GM23338 (cell line): ENCODE data around the gene IL18R1. TPM values are rescaled to one million over a fixed set of nuclear protein-coding genes. Genes with fewer than 3 reads are reported as not detected.

Source experiments
- ATAC-seq: fragments of 200-7000 bp; cut with Tn5 transposase; 3 replicates; pipeline ENCODE4 v1.9.1; 2020
- DNase-seq: peaks from one replicate; pipeline ENCODE4 v3.0.0-alpha.2; 2015; ENCODE audit warnings: low spot score
- H2AFZ ChIP-seq: fragments of 200-600 bp; sonication (generic); 2 replicates; pipeline ENCODE4 v1.8.0; 2016; ENCODE audit warnings: antibody characterized with exemption, mild to moderate bottlenecking, moderate library complexity
- H3F3A ChIP-seq: fragments of 200-600 bp; sonication (generic); replicated peaks from 2 replicates; pipeline ENCODE4 v1.8.0; 2017; ENCODE audit warnings: antibody characterized with exemption, mixed run types, low read depth
- H3K27ac ChIP-seq: fragments of 200-600 bp; sonication (generic); 2 replicates; pipeline ENCODE4 v1.6.1; 2016; ENCODE audit warnings: low read depth
- H3K27me3 ChIP-seq: fragments of 200-600 bp; sonication (generic); 2 replicates; pipeline ENCODE4 v1.8.0; 2016; ENCODE audit warnings: mild to moderate bottlenecking, mixed run types, moderate library complexity; ENCODE audit not compliant: insufficient read depth
- H3K36me3 ChIP-seq: fragments of 200-600 bp; sonication (generic); 2 replicates; pipeline ENCODE4 v1.8.0; 2016; ENCODE audit warnings: mild to moderate bottlenecking; ENCODE audit not compliant: insufficient read depth
- H3K4me1 ChIP-seq: fragments of 200-600 bp; sonication (generic); 2 replicates; pipeline ENCODE4 v1.8.0; 2016; ENCODE audit warnings: mild to moderate bottlenecking, moderate library complexity; ENCODE audit not compliant: insufficient read depth
- H3K4me2 ChIP-seq: fragments of 200-600 bp; sonication (generic); 2 replicates; pipeline ENCODE4 v1.7.1; 2017; ENCODE audit warnings: mixed run types
- H3K4me3 ChIP-seq: fragments of 200-600 bp; sonication (generic); 2 replicates; pipeline ENCODE4 v1.6.1; 2016; ENCODE audit warnings: mixed run types
- H3K79me2 ChIP-seq: fragments of 200-600 bp; sonication (generic); replicated peaks from 2 replicates; pipeline ENCODE4 v1.8.0; 2017; ENCODE audit warnings: mild to moderate bottlenecking; ENCODE audit not compliant: insufficient read depth
- H3K9me2 ChIP-seq: fragments of 200-600 bp; sonication (generic); 2 replicates; pipeline ENCODE4 v1.8.0; 2017; ENCODE audit not compliant: insufficient read depth
- H4K20me1 ChIP-seq: fragments of 200-600 bp; sonication (generic); replicated peaks from 2 replicates; pipeline ENCODE4 v1.8.0; 2017; ENCODE audit warnings: mild to moderate bottlenecking; ENCODE audit not compliant: insufficient read depth
- H3K27ac Mint-ChIP-seq: 2 replicates; pipeline ENCODE4 v1.8.0; 2020; ENCODE audit warnings: inconsistent platforms, mild to moderate bottlenecking, moderate library complexity, mixed read lengths
- H3K27me3 Mint-ChIP-seq: 3 replicates; pipeline ENCODE4 v1.8.0; 2022; ENCODE audit warnings: low read depth, mild to moderate bottlenecking, moderate library complexity, mixed read lengths, inconsistent platforms; ENCODE audit not compliant: insufficient read depth, poor library complexity
- H3K36me3 Mint-ChIP-seq: 3 replicates; pipeline ENCODE4 v1.8.0; 2021; ENCODE audit warnings: low read depth, mild to moderate bottlenecking, inconsistent platforms, moderate library complexity, mixed read lengths
- H3K4me1 Mint-ChIP-seq: 3 replicates; pipeline ENCODE4 v1.8.0; 2020; ENCODE audit warnings: mild to moderate bottlenecking, inconsistent platforms, mixed read lengths
- H3K4me3 Mint-ChIP-seq: 3 replicates; pipeline ENCODE4 v1.8.0; 2021; ENCODE audit warnings: moderate library complexity, mild to moderate bottlenecking, inconsistent platforms, mixed read lengths
- H3K9me3 Mint-ChIP-seq: 3 replicates; pipeline ENCODE4 v1.8.0; 2020; ENCODE audit warnings: moderate library complexity, mild to moderate bottlenecking, inconsistent platforms, mixed read lengths
- CREB1 ChIP-seq: fragments of 250-450 bp; sonication (Bioruptor Pico); IDR thresholded peaks from 2 replicates; pipeline ENCODE4 v1.5.0; 2020; ENCODE audit warnings: low read depth, mild to moderate bottlenecking, moderate library complexity
- CTCF ChIP-seq, 2 experiments: fragments of 200-600 bp in 1 of 2; sonication (generic) in 1 of 2; conservative IDR thresholded peaks; 2 replicates each; pipeline versions ENCODE4 v1.5.1 to v1.6.1; 2016 to 2017; ENCODE audit warnings: antibody characterized with exemption in 2 of 2, low read depth in 2 of 2, mild to moderate bottlenecking in 2 of 2, moderate library complexity in 1 of 2
- EZH2 ChIP-seq: fragments of 200-600 bp; sonication (generic); IDR thresholded peaks from one replicate; pipeline ENCODE4 v1.8.0; 2017; ENCODE audit warnings: antibody characterized with exemption, mild to moderate bottlenecking, low read depth; ENCODE audit not compliant: unreplicated experiment
- JUNB ChIP-seq: IDR thresholded peaks from one replicate; pipeline ENCODE4 v1.6.1; 2016; ENCODE audit warnings: antibody characterized with exemption; ENCODE audit not compliant: unreplicated experiment
- NANOG ChIP-seq: IDR thresholded peaks from 2 replicates; pipeline ENCODE4 v1.6.1; 2016; ENCODE audit warnings: antibody characterized with exemption, borderline replicate concordance
- POLR2AphosphoS5 ChIP-seq: IDR thresholded peaks from 2 replicates; pipeline ENCODE4 v1.6.1; 2016; ENCODE audit warnings: antibody characterized with exemption, low read depth
- REST ChIP-seq: IDR thresholded peaks from one replicate; pipeline ENCODE4 v1.6.1; 2018; ENCODE audit warnings: antibody characterized with exemption; ENCODE audit not compliant: unreplicated experiment
- STAT1 ChIP-seq: IDR thresholded peaks from one replicate; pipeline ENCODE4 v1.6.1; 2016; ENCODE audit warnings: antibody characterized with exemption; ENCODE audit not compliant: unreplicated experiment
- ZNF114 ChIP-seq: fragments of 250-450 bp; sonication (Bioruptor Pico); IDR thresholded peaks from 2 replicates; pipeline ENCODE4 v1.5.0; 2020; ENCODE audit warnings: mild to moderate bottlenecking, moderate library complexity
- polyA plus RNA-seq: library from polyadenylated mRNA; unstranded; fragments of >200 nt; fragmentation: Nextera tagmentation; extraction: Ambion mirVana; gene quantifications from 2 replicates; pipeline ENCODE4 v1.2.1, GENCODE V29; 2016
- total RNA-seq: library from RNA; depleted of rRNA; stranded (reverse); fragments of >200 nt; shearing (Covaris generic); gene quantifications from 2 replicates; pipeline ENCODE4 v1.2.3, GENCODE V29; 2014

IL18R1 gene
- total and polyA plus RNA-seq, 2 experiments from 2014 or later = 0.17 to 0.39 TPM

- no peak for TF ChIP-seq REST
- no peak for TF ChIP-seq POLR2AphosphoS5
- no peak for TF ChIP-seq NANOG
- no peak for TF ChIP-seq CTCF (conservative IDR thresholded peaks at IDR 0.05; ENCODE audit: low read depth in 2 of 2)
- no peak for TF ChIP-seq STAT1
- no peak for TF ChIP-seq EZH2
Measured at GRCh38 chr2:102358496-102358895, 2.9 kb downstream of the IL18R1 start (continued).

DNA sequence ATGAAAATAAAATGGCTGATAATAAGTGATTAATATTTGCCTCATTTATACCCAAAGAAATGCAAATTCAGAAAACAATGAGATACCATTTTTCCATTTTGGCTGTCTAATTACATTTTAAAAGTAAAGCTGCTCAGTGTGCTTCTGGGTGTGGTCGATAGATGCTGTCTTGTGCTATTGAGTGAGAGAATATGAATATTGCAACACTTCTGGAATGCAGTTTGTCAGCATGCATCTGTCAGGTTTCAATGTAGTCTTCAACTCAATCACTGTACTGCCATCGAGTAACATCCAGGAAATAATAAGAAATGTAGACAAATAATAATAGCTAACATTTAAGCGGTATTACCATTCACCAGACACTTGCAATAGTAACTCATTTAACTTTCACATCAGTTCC, 3.9 kb downstream of the IL18R1 start:
- peaks cover 9% of the 10 kb centered on the region; the same call in 2 of the 3 replicates for H3K4me1 Mint-ChIP-seq
- H3K9me2 ChIP-seq = peaks cover 2% of the 10 kb centered on the region; the same call in 1 of the 2 replicates
- H2AFZ ChIP-seq = no peak overlapping the region
- ATAC-seq (no peak), DNase-seq (no peak)
- peaks cover 7% of the 10 kb centered on the region for H3K9me3 Mint-ChIP-seq
- no peaks in the 10 kb centered on the region for H3K36me3 ChIP-seq
- no peak overlapping the region for H3K4me3 ChIP-seq
- H3K27ac ChIP-seq = no peak overlapping the region
- no peak overlapping the region for H3K4me3 Mint-ChIP-seq
- H3K79me2 ChIP-seq = no peaks in the 10 kb centered on the region
- H3K4me1 ChIP-seq = no peaks in the 10 kb centered on the region; the same call in 1 of the 2 replicates
- TF ChIP-seq JUNB (no peak), STAT1 (no peak), ZNF114 (CRISPR knock-in tag) (no peak), CREB1 (CRISPR knock-in tag) (no peak)
- peaks cover 1% of the 10 kb centered on the region; the same call in 2 of the 3 replicates for H3K36me3 Mint-ChIP-seq
- H3K27ac Mint-ChIP-seq = no peak overlapping the region
- no peaks in the 10 kb centered on the region for H3F3A ChIP-seq
- H3K27me3 ChIP-seq = peaks cover 16% of the 10 kb centered on the region
- no peaks in the 10 kb centered on the region for H4K20me1 ChIP-seq
- H3K27me3 Mint-ChIP-seq = peaks cover 12% of the 10 kb centered on the region
- H3K4me2 ChIP-seq = no peak overlapping the region
